ENCODE data around the gene CAMK2A. TPM values are rescaled to one million over a fixed set of nuclear protein-coding genes. Genes with fewer than 3 reads are reported as not detected.

CAMK2A gene
- total and polyA plus RNA-seq, 2 experiments from 2014 or later = 1.2 to 2.6 TPM

DNA sequence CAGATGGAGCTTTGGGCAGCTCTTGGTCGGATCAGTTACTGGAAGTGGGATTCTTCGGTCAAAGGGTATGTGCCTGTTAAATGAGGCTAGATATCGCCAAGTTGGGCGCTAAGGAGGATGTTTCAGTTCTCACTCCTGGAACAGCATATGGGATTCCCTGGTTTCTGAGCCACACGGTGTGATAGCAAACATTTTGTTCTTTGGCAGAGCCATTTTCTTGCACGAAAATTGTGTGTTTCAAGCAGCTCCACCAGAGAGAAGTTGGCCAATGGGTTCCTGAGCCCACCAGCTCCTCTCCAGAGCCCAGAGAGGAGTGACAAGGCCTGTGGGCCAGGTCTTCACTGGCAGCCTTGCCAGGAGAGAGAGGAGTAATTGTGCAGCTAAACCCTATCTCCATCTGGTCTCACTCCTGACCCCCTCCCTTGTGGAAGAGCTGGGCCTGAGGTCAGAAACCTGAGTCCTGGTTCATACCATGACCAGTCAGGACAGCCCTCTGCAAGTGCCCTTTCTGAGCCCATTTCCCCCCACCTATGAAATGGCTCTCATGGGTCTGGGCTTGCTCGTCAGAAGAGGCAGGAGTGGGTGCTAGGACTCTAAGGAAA, 110.5 kb downstream of the CAMK2A start:
- no peak overlapping the region for H3K4me2 ChIP-seq
- no peaks in the 10 kb centered on the region for H3K36me3 ChIP-seq (replicated peaks; ENCODE audit: insufficient read depth, low read depth)
- no peaks in the 10 kb centered on the region for H3K9me3 ChIP-seq (ENCODE audit: low read depth)
- H3K27ac ChIP-seq = no peak overlapping the region
- no peak overlapping the region for H2AFZ ChIP-seq
- TF ChIP-seq, protein P1, sequence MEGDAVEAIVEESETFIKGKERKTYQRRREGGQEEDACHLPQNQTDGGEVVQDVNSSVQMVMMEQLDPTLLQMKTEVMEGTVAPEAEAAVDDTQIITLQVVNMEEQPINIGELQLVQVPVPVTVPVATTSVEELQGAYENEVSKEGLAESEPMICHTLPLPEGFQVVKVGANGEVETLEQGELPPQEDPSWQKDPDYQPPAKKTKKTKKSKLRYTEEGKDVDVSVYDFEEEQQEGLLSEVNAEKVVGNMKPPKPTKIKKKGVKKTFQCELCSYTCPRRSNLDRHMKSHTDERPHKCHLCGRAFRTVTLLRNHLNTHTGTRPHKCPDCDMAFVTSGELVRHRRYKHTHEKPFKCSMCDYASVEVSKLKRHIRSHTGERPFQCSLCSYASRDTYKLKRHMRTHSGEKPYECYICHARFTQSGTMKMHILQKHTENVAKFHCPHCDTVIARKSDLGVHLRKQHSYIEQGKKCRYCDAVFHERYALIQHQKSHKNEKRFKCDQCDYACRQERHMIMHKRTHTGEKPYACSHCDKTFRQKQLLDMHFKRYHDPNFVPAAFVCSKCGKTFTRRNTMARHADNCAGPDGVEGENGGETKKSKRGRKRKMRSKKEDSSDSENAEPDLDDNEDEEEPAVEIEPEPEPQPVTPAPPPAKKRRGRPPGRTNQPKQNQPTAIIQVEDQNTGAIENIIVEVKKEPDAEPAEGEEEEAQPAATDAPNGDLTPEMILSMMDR (IDR thresholded peaks at IDR 0.05; ENCODE audit: poor library complexity) = no peak
- TF ChIP-seq EZH2phosphoT487 (IDR thresholded peaks at IDR 0.05; ENCODE audit: low read depth, severe bottlenecking, unreplicated experiment) = no peak
- no peak for TF ChIP-seq EZH2 (IDR thresholded peaks at IDR 0.05; ENCODE audit: borderline replicate concordance)
- DNase-seq (ENCODE audit: low spot score) = no peak
- H3K79me2 ChIP-seq = peaks cover 16% of the 10 kb centered on the region
- H3K4me1 ChIP-seq (ENCODE audit: insufficient read depth) = peaks cover 13% of the 10 kb centered on the region
- 92% methylated on average over 7 of the region's 7 CpGs for WGBS (ENCODE audit: low lambda C conversion rate, missing lambda C conversion rate)
- no peaks in the 10 kb centered on the region for H3K9me2 ChIP-seq (replicated peaks; ENCODE audit: insufficient read depth)
- no peak overlapping the region for H3K4me3 ChIP-seq
- no peaks in the 10 kb centered on the region for H3K27me3 ChIP-seq
- no peaks in the 10 kb centered on the region for H4K20me1 ChIP-seq (ENCODE audit: insufficient read depth, poor library complexity, severe bottlenecking)

DNA sequence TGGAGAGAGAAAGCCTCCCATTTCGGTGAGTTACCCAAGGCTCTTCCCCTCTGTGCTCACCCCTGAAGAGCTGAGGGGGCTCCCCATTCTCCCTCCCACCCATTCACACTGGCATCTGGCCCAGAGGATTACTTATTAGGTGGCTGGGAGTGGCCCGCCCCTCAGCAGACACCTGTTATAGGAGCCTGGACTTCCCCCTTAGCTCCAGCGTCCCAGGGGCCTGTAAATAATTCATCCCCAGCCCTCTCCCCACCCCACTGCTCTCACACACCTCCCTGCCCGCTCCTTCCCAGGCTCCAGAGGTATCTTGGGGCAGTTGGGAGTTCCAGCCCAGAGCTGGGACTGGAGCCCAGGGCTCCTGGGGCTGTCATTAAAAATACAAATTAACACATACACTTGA, 111.3 kb downstream of the CAMK2A start:
- DNase-seq (ENCODE audit: low spot score) = no peak
- no peaks in the 10 kb centered on the region for H3K27me3 ChIP-seq
- no peak overlapping the region for H2AFZ ChIP-seq
- no peaks in the 10 kb centered on the region for H3K9me2 ChIP-seq (replicated peaks; ENCODE audit: insufficient read depth)
- no peak overlapping the region for H3K4me2 ChIP-seq
- TF ChIP-seq EZH2 (IDR thresholded peaks at IDR 0.05; ENCODE audit: borderline replicate concordance) (no peak), EZH2phosphoT487 (IDR thresholded peaks at IDR 0.05; ENCODE audit: low read depth, severe bottlenecking, unreplicated experiment) (no peak)
- TF ChIP-seq, protein P1 (IDR thresholded peaks at IDR 0.05; ENCODE audit: poor library complexity) = no peak
- H3K4me1 ChIP-seq (ENCODE audit: insufficient read depth) = peaks cover 13% of the 10 kb centered on the region
- no peaks in the 10 kb centered on the region for H3K9me3 ChIP-seq (ENCODE audit: low read depth)
- H4K20me1 ChIP-seq (ENCODE audit: insufficient read depth, poor library complexity, severe bottlenecking) = no peaks in the 10 kb centered on the region
- 66% methylated on average over 4 of the region's 4 CpGs for WGBS (ENCODE audit: low lambda C conversion rate, missing lambda C conversion rate)
- H3K79me2 ChIP-seq = peaks cover 21% of the 10 kb centered on the region
- H3K36me3 ChIP-seq (replicated peaks; ENCODE audit: insufficient read depth, low read depth) = no peaks in the 10 kb centered on the region
- no peak overlapping the region for H3K4me3 ChIP-seq
- H3K27ac ChIP-seq = no peak overlapping the region

DNA sequence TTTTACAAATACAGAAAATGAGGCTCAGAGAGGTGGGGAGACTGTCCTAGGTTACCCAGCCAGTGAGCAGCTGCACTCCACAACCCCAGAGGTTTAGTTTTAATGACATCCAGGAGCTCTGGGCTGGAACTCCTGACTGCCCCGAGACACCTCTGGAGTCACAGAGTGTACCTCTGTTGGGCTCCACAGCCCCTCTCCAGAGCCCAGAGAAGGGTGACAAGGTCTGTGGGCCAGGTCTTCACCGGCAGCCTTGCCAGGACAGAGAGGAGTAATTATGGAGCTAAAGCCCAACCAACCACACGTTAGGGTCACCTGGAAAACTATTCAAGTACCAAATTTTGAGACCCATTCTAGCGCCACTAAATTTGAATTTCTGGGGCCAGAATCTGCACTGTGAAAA, 111.9 kb downstream of the CAMK2A start:
- no peak overlapping the region for H3K4me2 ChIP-seq
- no peaks in the 10 kb centered on the region for H3K36me3 ChIP-seq (replicated peaks; ENCODE audit: insufficient read depth, low read depth)
- no peak for TF ChIP-seq EZH2phosphoT487 (IDR thresholded peaks at IDR 0.05; ENCODE audit: low read depth, severe bottlenecking, unreplicated experiment)
- TF ChIP-seq, protein P1 (IDR thresholded peaks at IDR 0.05; ENCODE audit: poor library complexity) = no peak
- TF ChIP-seq EZH2 (IDR thresholded peaks at IDR 0.05; ENCODE audit: borderline replicate concordance) = no peak
- no peak for DNase-seq (ENCODE audit: low spot score)
- no peaks in the 10 kb centered on the region for H4K20me1 ChIP-seq (ENCODE audit: insufficient read depth, poor library complexity, severe bottlenecking)
- WGBS (ENCODE audit: low lambda C conversion rate, missing lambda C conversion rate) = 82% methylated on average over 4 of the region's 4 CpGs
- no peak overlapping the region for H3K27ac ChIP-seq
- no peak overlapping the region for H3K4me3 ChIP-seq
- peaks cover 18% of the 10 kb centered on the region for H3K4me1 ChIP-seq (ENCODE audit: insufficient read depth)
- no peaks in the 10 kb centered on the region for H3K9me2 ChIP-seq (replicated peaks; ENCODE audit: insufficient read depth)
- no peak overlapping the region for H2AFZ ChIP-seq
- no peaks in the 10 kb centered on the region for H3K9me3 ChIP-seq (ENCODE audit: low read depth)
- H3K27me3 ChIP-seq = no peaks in the 10 kb centered on the region
- H3K79me2 ChIP-seq = peaks cover 21% of the 10 kb centered on the region
